Osteoblast (primary cell): ENCODE measurements around the gene GALNS. TPM values are rescaled to one million over a fixed set of nuclear protein-coding genes. Genes with fewer than 3 reads are reported as not detected.

Source experiments
- DNase-seq: peaks from one replicate; pipeline ENCODE4 v3.0.0; 2011; ENCODE audit warnings: low spot score, mixed read lengths; ENCODE audit not compliant: insufficient read length; ENCODE audit errors: missing footprints
- H2AFZ ChIP-seq: 2 replicates; pipeline ENCODE4 v1.6.0; 2011; ENCODE audit warnings: mild to moderate bottlenecking, low read length
- H3K27ac ChIP-seq: 2 replicates; pipeline ENCODE4 v1.5.1; 2011; ENCODE audit warnings: mild to moderate bottlenecking, low read depth, low read length, moderate library complexity
- H3K27me3 ChIP-seq: 2 replicates; pipeline ENCODE4 v1.6.0; 2012; ENCODE audit warnings: mild to moderate bottlenecking, control low read depth, inconsistent platforms, low read length, moderate library complexity; ENCODE audit not compliant: insufficient read depth
- H3K36me3 ChIP-seq: 2 replicates; pipeline ENCODE4 v1.5.1; 2011; ENCODE audit warnings: mild to moderate bottlenecking, low read length, control low read depth, moderate library complexity; ENCODE audit not compliant: insufficient read depth
- H3K4me1 ChIP-seq: 2 replicates; pipeline ENCODE4 v1.5.1; 2011; ENCODE audit warnings: mild to moderate bottlenecking, low read length, control low read depth, moderate library complexity; ENCODE audit not compliant: insufficient read depth
- H3K4me2 ChIP-seq: 2 replicates; pipeline ENCODE4 v1.6.0; 2011; ENCODE audit warnings: mild to moderate bottlenecking, low read length; ENCODE audit not compliant: insufficient read depth
- H3K4me3 ChIP-seq: fragments of 200-600 bp; sonication (generic); 3 replicates; pipeline ENCODE4 v1.5.1; 2012; ENCODE audit warnings: mild to moderate bottlenecking, low read length, inconsistent platforms; ENCODE audit not compliant: insufficient read depth
- H3K79me2 ChIP-seq: 2 replicates; pipeline ENCODE4 v1.6.0; 2012; ENCODE audit warnings: mild to moderate bottlenecking, low read length, control low read depth, inconsistent platforms; ENCODE audit not compliant: insufficient read depth
- H3K9me3 ChIP-seq: 2 replicates; pipeline ENCODE4 v1.5.1; 2011; ENCODE audit warnings: low read depth, low read length, control low read depth
- H4K20me1 ChIP-seq: 2 replicates; pipeline ENCODE4 v1.6.0; 2012; ENCODE audit warnings: mild to moderate bottlenecking, low read length, control low read depth; ENCODE audit not compliant: insufficient read depth
- CTCF ChIP-seq: IDR thresholded peaks from 2 replicates; pipeline ENCODE4 v1.5.1; 2011; ENCODE audit warnings: mild to moderate bottlenecking, low read depth, low read length, moderate library complexity; ENCODE audit errors: extremely low read depth
- total RNA-seq: library from RNA; depleted of rRNA; stranded (reverse); fragments of >200 nt; gene quantifications from 2 replicates; pipeline ENCODE4 v1.2.3, GENCODE V29; 2012

Gene GALNS
- total RNA-seq, 1 donor, result 48.1 TPM

- Histone ChIP-seq H3K4me1 (no peaks in the 10 kb centered on the region), H3K27ac (no peak overlapping the region), H3K36me3 (no peaks in the 10 kb centered on the region), H3K4me2 (no peak overlapping the region), H2AFZ (no peak overlapping the region), H3K4me3 (no peak overlapping the region), H3K79me2 (no peaks in the 10 kb centered on the region), H3K27me3 (peaks cover 8% of the 10 kb centered on the region), H4K20me1 (no peaks in the 10 kb centered on the region), H3K9me3 (no peaks in the 10 kb centered on the region)
- TF ChIP-seq CTCF, result no peak
- no peak for DNase-seq
Measured at GRCh38 chr16:88900662-88901052, 43.9 kb upstream of the GALNS start.

- no peak for TF ChIP-seq CTCF
- Histone ChIP-seq H3K27me3 (peaks cover 8% of the 10 kb centered on the region), H3K27ac (no peak overlapping the region), H2AFZ (no peak overlapping the region), H3K79me2 (no peaks in the 10 kb centered on the region), H4K20me1 (no peaks in the 10 kb centered on the region), H3K36me3 (no peaks in the 10 kb centered on the region), H3K9me3 (no peaks in the 10 kb centered on the region), H3K4me2 (no peak overlapping the region), H3K4me3 (no peak overlapping the region), H3K4me1 (no peaks in the 10 kb centered on the region)
- no peak for DNase-seq
Measured at GRCh38 chr16:88899901-88900661, 43.3 kb upstream of the GALNS start.

- Histone ChIP-seq H3K4me1 (no peaks in the 10 kb centered on the region), H3K36me3 (no peaks in the 10 kb centered on the region), H4K20me1 (no peaks in the 10 kb centered on the region), H3K79me2 (no peaks in the 10 kb centered on the region), H3K9me3 (no peaks in the 10 kb centered on the region), H3K27me3 (peaks cover 8% of the 10 kb centered on the region), H2AFZ (no peak overlapping the region), H3K4me2 (no peak overlapping the region), H3K4me3 (no peak overlapping the region), H3K27ac (no peak overlapping the region)
- no peak for TF ChIP-seq CTCF
- no peak for DNase-seq
Measured at GRCh38 chr16:88897696-88898425, 41.1 kb upstream of the GALNS start.
